ENCODE measurements around the gene NARS2.

The NARS2 gene

DNA sequence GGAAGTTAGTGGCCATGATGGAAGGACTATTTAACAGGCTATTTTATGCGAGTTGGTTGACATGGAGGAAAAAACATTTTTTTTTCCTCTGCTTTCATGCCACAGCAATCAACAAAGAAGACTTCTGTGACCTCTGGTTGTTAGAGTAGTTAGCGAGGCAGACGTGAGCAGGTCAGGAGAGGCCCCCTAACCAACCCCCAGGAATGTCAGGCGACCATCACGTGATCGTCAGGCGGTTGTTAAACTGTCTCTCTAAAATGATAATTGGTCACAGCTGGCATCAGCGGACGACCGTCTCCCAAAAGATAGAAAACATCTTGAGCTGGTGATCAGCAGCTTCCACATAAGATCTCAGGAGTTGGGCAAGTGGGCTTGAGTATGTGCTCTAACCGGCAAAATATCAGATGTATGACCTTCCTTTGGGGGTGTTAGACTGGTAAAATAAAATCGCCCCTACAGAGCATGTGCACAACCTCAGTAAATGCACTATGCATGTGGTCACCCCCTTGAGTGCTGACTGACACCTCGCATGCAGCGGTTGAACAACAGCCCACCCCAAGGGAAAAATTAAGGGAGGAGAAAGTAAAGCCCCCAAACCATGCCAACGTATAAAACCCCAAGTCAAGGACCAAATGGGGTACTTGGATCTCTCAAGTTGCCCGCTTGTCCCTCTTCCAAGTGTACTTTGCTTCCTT lies 20.9 kb upstream of the NARS2 start:
- ChIA-PET POLR2A (no interaction called here), CTCF (interaction anchor here (1.0 kb wide), 2 partner anchors 10 to 177 kb away, joined by 3 read pairs; no protein-coding TSS in a partner anchor)

DNA sequence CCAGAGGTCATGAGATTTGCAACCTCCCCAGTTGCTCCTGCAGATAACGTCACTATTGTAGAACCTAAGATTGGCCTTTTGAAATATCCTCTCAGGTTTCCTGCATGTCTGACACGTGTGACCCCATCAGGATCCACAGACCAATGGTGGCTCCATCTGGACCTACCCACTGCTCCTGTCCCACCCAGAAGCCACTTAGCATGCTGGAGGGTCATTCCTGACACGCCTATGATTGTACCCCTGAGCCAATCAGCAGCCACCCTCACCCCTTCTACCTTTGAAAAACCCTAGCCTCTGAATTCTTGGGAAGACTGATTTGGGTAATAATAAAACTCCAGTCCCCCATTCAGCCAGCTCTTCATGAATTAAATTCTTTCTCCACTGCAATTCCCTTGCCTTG lies 20.1 kb upstream of the NARS2 start:
- ChIA-PET CTCF (no interaction called here), POLR2A (no interaction called here)
- no peak for DNase-seq (ENCODE audit: low read depth, low spot score)
- TF ChIP-seq, protein P1, sequence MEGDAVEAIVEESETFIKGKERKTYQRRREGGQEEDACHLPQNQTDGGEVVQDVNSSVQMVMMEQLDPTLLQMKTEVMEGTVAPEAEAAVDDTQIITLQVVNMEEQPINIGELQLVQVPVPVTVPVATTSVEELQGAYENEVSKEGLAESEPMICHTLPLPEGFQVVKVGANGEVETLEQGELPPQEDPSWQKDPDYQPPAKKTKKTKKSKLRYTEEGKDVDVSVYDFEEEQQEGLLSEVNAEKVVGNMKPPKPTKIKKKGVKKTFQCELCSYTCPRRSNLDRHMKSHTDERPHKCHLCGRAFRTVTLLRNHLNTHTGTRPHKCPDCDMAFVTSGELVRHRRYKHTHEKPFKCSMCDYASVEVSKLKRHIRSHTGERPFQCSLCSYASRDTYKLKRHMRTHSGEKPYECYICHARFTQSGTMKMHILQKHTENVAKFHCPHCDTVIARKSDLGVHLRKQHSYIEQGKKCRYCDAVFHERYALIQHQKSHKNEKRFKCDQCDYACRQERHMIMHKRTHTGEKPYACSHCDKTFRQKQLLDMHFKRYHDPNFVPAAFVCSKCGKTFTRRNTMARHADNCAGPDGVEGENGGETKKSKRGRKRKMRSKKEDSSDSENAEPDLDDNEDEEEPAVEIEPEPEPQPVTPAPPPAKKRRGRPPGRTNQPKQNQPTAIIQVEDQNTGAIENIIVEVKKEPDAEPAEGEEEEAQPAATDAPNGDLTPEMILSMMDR (IDR thresholded peaks at IDR 0.05; ENCODE audit: insufficient read depth, low read length, missing control alignments): no peak
- no peak overlapping the region for H3K4me3 ChIP-seq (ENCODE audit: low read depth, low read length)

More for the DNA sequence above, 20.9 kb upstream of the NARS2 start:
- no peak for DNase-seq (ENCODE audit: low read depth, low spot score)
- no peak overlapping the region for H3K4me3 ChIP-seq (ENCODE audit: low read depth, low read length)
- TF ChIP-seq, protein P1 (IDR thresholded peaks at IDR 0.05; ENCODE audit: insufficient read depth, low read length, missing control alignments): no peak

DNA sequence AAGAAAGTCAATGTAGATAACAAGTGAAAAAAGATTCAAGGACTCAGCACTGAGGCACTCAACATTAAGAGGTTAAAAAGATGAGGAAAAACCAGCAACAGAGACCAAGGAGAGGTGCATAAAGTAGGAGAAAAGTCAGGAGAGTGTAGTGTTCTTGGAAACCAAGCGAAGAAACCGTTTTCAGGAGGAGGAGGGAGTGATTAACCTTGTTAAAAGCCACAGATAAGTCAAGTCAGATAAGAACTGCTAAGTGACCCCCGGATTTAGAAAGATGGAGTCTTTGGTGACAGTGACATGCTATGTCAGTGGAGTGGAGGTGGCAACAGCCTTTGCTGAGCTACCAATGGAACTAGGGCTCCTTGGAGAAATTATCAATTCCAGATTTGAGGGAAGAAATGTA lies 13.9 kb upstream of the NARS2 start:
- CTCF ChIA-PET: no interaction called here
- TF ChIP-seq, protein P1 (IDR thresholded peaks at IDR 0.05; ENCODE audit: insufficient read depth, low read length, missing control alignments): no peak

DNA sequence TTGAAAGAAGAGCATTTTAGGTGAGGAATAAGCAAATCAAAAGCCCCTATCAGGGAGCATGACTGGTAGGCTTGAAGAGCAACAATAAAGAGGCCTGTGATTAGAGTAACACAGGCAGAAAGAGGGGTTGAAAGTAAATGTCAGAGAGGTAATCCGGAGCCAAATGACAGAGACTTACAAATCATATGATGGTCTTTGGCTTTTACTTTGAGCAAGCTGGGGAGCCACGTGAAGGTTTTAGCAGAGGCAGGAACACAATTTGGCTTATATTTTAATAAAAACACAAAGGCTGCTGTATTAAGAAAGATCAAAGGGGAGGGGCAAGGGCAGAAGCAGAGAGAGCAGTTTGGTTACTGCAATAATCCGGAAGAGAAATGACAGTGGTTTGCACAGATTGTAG lies 12.8 kb upstream of the NARS2 start:
- CTCF ChIA-PET: interaction anchor here (1.5 kb wide), 1 partner anchor 438 kb away, joined by 4 read pairs; no protein-coding TSS in a partner anchor
- no peak overlapping the region for H3K4me3 ChIP-seq (ENCODE audit: low read depth, low read length)
- no peak for DNase-seq (ENCODE audit: low read depth, low spot score)
- TF ChIP-seq, protein P1 (IDR thresholded peaks at IDR 0.05; ENCODE audit: insufficient read depth, low read length, missing control alignments): no peak
- POLR2A ChIA-PET: no interaction called here

More for the DNA sequence above, 13.9 kb upstream of the NARS2 start:
- POLR2A ChIA-PET: no interaction called here
- no peak overlapping the region for H3K4me3 ChIP-seq (ENCODE audit: low read depth, low read length)
- no peak for DNase-seq (ENCODE audit: low read depth, low spot score)

DNA sequence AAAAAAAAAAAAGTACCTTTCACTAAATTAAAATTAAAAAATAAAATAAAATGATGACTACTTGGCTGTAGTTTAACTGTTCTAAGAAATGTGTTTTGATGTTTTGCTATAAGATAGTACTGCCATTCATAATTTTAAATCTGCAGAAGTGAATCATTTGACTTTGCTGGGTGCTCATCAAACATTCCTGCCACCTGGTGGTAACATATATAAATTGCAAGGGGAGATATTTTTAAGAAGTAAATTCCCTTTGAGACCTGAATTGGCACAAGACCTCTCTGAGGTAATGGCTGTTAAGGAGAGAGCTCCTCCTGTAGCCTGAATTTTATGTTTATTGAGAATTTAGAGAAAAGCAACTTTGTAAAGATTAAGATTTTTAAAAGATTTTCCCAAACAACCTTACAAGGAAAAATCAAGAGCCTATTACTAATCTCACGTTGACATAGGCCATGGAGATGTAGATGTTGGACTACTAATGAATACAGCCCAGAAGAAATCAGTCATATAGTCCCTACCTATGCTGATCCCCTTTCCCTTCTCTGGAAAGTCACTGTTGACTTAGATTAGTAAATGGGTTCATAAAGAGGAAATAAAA lies 11.9 kb upstream of the NARS2 start:
- CTCF ChIA-PET: interaction anchor here (1.1 to 2.7 kb wide), 4 partner anchors 10 to 437 kb away, joined by 3 to 21 read pairs (median 4); partner anchors contain the start of gene NARS2
- POLR2A ChIA-PET: no interaction called here
- TF ChIP-seq, protein P1 (IDR thresholded peaks at IDR 0.05; ENCODE audit: insufficient read depth, low read length, missing control alignments): peak; percentile 11
- no peak overlapping the region for H3K4me3 ChIP-seq (ENCODE audit: low read depth, low read length)
- DNase-seq (ENCODE audit: low read depth, low spot score): no peak

DNA sequence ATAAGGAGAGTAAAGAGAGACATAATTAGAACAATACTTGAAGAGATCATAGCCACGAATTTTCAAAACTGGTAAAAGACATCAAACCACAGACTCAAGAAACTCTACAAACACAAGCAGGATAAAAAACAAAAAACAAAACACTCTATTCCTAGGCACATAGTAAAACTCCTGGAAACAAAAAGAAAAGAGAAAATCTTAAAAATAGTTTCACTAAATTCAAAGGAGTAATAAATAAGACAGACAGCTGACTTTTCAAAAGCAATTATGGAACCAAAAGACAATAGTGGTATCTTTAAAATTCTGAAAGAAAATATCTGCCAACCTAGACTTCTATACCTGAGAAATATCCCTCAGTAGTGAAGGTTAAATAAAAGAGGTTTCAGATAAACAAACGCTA lies 9.2 kb upstream of the NARS2 start:
- no peak overlapping the region for H3K4me3 ChIP-seq (ENCODE audit: low read depth, low read length)
- POLR2A ChIA-PET: no interaction called here
- no peak for DNase-seq (ENCODE audit: low read depth, low spot score)
- TF ChIP-seq, protein P1 (IDR thresholded peaks at IDR 0.05; ENCODE audit: insufficient read depth, low read length, missing control alignments): no peak
- CTCF ChIA-PET: no interaction called here

Measured in AG04449 (cell line).